ENCODE data around the gene ROBO4. TPM values are rescaled to one million over a fixed set of nuclear protein-coding genes. Genes with fewer than 3 reads are reported as not detected.

ROBO4 gene
- total RNA-seq, 4 donors from 2014 or later: 4.5 to 11.9 (median 8.6) TPM

GRCh38 chr11:124873951-124874350, 23.7 kb downstream of the ROBO4 start:
- no peak overlapping the region for H3K27ac ChIP-seq
- no peak for DNase-seq
- H3K36me3 ChIP-seq: no peaks in the 10 kb centered on the region
- TF ChIP-seq POLR2A (IDR thresholded peaks at IDR 0.05) (no peak), CTCF (IDR thresholded peaks at IDR 0.05) (no peak)
- WGBS, 2 donors: 59 to 72% methylated on average over 2 to 5 of the region's 8 CpGs
- no peak overlapping the region for H3K4me3 ChIP-seq
- intact Hi-C loops (cut with DNase I): no loop called here
- peaks cover 1 to 78% (median 8%) of the 10 kb centered on the region in 4 donors for H3K27me3 ChIP-seq
- H3K4me1 ChIP-seq: peaks cover 3 to 32% (median 8%) of the 10 kb centered on the region in 3 donors
- H3K9me3 ChIP-seq: no peaks in the 10 kb centered on the region

GRCh38 chr11:124872741-124873140, 24.9 kb downstream of the ROBO4 start:
- 35 to 68% methylated on average over 3 to 8 of the region's 9 CpGs for WGBS, 2 donors
- Histone ChIP-seq H3K36me3 (no peaks in the 10 kb centered on the region), H3K9me3 (no peaks in the 10 kb centered on the region), H3K27ac (no peak overlapping the region), H3K4me1 (peaks cover 3 to 39% (median 13%) of the 10 kb centered on the region in 3 donors), H3K27me3 (peaks cover 8 to 90% (median 19%) of the 10 kb centered on the region in 4 donors), H3K4me3 (no peak overlapping the region)
- DNase-seq: no peak
- TF ChIP-seq CTCF (IDR thresholded peaks at IDR 0.05): no peak
- no peak for TF ChIP-seq POLR2A (IDR thresholded peaks at IDR 0.05)
- intact Hi-C loops (cut with DNase I): no loop called here

GRCh38 chr11:124872280-124872679, 25.4 kb downstream of the ROBO4 start:
- Histone ChIP-seq H3K9me3 (no peaks in the 10 kb centered on the region), H3K27ac (no peak overlapping the region), H3K4me1 (peaks cover 2 to 39% (median 17%) of the 10 kb centered on the region in 3 donors), H3K27me3 (peaks cover 8 to 91% (median 19%) of the 10 kb centered on the region in 4 donors), H3K4me3 (no peak overlapping the region), H3K36me3 (no peaks in the 10 kb centered on the region)
- intact Hi-C loops (cut with DNase I): no loop called here
- no peak for TF ChIP-seq CTCF (IDR thresholded peaks at IDR 0.05)
- no peak for TF ChIP-seq POLR2A (IDR thresholded peaks at IDR 0.05)
- 55 to 58% methylated on average over 7 to 8 of the region's 8 CpGs for WGBS, 2 donors
- DNase-seq: no peak

- Histone ChIP-seq H3K27ac (no peak overlapping the region), H3K9me3 (no peaks in the 10 kb centered on the region), H3K4me1 (peaks cover 9 to 42% (median 25%) of the 10 kb centered on the region in 3 donors), H3K36me3 (no peaks in the 10 kb centered on the region), H3K4me3 (no peak overlapping the region), H3K27me3 (peaks cover 23 to 100% (median 38%) of the 10 kb centered on the region in 4 donors)
- no peak for DNase-seq
- TF ChIP-seq POLR2A (IDR thresholded peaks at IDR 0.05) (no peak), CTCF (IDR thresholded peaks at IDR 0.05) (no peak)
- intact Hi-C loops (cut with DNase I): no loop called here
- WGBS, 2 donors: 56 to 65% methylated on average over 6 to 7 of the region's 7 CpGs
Observed at GRCh38 chr11:124870430-124870829, 27.2 kb downstream of the ROBO4 start.

- peaks cover 13 to 46% (median 30%) of the 10 kb centered on the region in 3 donors for H3K4me1 ChIP-seq
- peaks cover 25 to 100% (median 41%) of the 10 kb centered on the region in 4 donors for H3K27me3 ChIP-seq
- TF ChIP-seq CTCF (IDR thresholded peaks at IDR 0.05) (no peak), POLR2A (IDR thresholded peaks at IDR 0.05) (no peak)
- 69 to 71% methylated on average over 8 to 9 of the region's 14 CpGs for WGBS, 2 donors
- no peak for DNase-seq
- H3K36me3 ChIP-seq: no peaks in the 10 kb centered on the region
- H3K9me3 ChIP-seq: no peaks in the 10 kb centered on the region
- H3K27ac ChIP-seq: no peak overlapping the region
- intact Hi-C loops (cut with DNase I): no loop called here
- no peak overlapping the region for H3K4me3 ChIP-seq
Observed at GRCh38 chr11:124869856-124870387, 27.7 kb downstream of the ROBO4 start.

All from esophagus squamous epithelium (tissue), 5 donors.